C1 segment of cervical spinal cord (tissue), 14 donors: Measurements from ENCODE around the gene NOTCH3.

ENCODE experiments used
- DNase-seq, 14 donors: peaks; one replicate each; lab custom pipeline; 2025; lab: John Stamatoyannopoulos, UW

NOTCH3 gene

DNA sequence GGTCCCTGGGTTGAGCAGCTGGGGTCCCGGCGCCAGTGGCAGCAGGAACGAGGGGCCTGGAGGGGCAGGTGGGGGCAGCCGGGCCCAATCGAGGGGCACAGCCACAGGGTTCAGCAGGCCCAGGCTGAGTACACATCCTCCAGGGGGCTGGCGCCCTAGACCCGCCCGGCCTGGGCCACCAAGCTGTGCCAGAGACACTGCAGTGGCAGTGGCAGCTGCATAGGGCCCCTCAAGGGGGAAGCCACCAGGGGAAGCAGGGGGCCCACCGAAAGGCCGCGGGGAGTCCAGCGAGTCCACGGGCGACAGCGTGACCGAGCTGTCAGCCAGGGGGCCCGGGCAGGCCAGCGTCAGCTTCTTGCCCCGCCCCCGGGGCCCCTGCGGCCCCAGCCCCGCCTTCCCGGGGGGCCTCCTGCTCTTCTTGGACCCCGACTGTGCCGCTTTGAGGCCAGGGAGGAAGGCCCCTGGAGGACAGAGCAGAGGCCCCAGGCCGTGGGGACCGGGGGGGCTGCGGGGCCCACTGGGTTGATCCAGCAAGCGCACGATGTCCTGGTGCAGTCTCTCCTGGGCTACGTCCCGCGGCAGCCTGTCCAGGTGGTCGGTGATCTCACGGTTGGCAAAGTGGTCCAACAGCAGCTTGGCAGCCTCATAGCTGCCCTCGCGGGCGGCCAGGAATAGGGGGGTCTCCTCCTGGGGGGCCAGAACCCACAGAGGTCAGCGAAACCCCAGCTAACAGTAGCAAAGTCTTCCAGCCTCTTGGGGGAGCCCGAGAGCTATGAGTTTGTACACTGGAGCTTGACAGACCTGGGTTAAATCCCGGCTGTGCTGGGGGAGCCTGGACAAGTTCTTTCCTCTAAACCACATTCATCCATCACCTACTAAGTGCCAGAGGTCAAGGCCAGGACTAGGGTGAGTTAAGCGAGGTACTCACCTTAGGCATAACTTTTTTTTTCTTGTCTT, 39.5 kb downstream of the NOTCH3 start:
- DNase-seq: no peak

DNA sequence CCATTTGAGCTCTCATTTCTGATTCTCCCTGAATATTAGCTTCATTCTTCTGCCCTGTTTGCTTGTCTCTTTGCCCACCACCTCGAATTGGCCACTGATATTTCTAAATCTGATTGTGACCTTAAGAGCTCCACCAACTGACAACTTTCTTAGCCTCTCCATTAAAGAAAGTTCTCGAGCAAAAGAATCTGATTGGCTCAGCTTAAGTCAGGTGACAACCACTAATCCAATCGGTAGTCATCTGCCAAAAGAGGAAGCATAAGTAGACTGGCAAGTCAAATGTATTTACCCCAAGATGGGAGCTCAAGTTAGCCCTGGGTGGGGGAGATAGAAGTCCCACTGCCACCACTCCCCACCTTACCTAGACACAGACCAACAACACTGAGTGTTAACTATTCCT, 41.5 kb downstream of the NOTCH3 start:
- no peak for DNase-seq

DNA sequence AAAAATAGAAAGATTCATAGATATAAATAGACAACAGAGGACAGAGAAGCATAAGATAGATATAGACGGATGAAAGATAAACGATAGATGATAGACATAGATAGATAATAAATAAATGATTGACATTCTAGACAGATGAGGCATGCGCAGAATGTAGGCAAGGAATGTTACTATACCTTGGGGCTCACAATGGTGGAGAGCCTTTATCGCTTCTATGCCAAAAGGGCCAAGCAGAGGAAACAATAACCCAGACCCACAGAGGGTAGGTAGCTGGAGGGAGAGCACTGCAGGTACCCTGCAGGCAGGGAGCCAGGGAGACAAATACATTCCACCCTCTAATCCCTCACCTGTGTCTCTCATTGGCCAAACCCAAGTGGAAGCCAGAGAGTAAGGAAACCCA, 44.4 kb downstream of the NOTCH3 start:
- DNase-seq: no peak

DNA sequence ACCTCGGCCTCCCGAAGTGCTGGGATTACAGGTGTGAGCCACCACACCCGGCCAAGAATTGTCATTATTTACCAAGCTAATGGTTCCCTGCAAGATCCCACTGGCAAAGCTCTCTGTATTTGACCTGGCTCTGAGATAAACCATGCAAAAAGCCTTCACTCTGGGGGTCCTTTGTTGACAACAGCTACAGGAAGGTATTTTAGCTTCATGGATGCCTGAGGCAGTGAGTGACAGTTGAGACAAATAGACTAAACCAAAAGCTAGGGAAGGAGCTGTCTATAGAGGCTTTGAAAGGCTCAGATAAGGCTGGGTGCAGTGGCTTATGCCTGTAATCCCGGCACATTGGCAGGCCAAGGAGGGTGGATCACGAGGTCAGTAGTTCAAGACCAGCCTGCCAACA, 45.5 kb downstream of the NOTCH3 start:
- DNase-seq: no peak

DNA sequence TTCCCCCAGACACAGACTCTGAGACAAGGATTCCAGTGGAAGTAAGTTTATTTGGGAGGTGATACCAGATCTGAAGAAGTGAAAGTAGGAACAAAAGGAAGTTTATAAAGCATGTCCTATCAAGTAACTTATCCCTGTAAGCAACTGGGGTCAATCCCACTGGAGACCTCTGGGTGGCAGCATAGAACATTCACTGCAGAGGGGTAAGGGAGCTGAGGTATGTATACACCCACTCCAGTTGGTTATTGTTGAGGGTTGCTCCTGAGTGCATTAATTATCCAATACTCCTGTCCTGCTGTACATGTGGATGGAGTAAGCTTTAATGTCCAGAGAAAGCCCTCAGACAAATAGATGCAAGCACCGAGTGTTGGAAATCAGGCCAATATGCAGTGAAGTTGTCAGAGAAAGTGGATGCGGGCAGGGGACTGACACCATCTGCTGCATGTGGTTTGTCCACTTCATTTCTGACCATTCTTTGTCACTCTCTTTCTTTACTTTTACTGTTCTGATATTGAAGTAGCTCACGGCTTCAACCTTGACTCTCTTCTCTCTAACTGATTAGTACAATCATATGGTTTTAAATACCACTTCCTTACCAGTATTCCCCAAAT, 46.7 kb downstream of the NOTCH3 start:
- DNase-seq: no peak

DNA sequence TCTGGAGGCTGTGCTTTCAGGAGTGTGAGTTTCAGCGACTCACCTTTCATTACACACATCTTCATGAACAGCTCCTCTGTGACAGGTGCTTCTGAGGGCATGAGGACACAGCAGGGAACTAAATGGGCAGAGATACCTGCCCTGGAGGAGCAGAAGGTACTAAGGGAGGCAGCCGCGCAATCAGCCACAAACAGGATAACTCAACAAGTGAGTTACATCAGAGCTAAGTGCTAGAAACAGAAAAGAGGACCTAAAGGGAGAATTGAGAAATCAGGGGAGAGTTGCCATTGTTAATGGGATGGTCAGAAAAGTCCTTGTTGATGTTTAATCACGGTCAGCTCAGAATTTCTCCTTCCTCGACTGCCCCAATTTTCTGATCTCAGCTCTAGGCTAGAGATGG, 51.1 kb downstream of the NOTCH3 start:
- DNase-seq: no peak

DNA sequence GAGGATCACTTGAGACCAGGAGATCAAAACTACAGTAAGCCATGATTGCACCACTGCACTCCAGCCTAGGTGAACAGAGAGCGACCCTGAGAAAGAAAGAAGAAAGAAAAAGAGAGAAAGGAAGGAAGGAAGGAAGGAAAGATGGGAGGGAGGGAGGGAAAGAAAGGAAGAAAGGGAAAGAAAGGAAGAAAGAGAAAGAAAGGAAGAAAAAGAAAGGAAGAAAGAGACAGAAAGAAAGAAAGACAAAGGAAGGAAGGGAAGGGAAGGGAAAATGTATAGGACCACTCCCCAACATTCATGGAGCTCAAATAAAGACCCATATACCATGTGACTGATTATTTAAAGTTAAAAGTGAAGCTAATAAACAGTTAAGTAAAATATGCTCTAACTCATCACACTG, 53.7 kb downstream of the NOTCH3 start:
- no peak for DNase-seq

DNA sequence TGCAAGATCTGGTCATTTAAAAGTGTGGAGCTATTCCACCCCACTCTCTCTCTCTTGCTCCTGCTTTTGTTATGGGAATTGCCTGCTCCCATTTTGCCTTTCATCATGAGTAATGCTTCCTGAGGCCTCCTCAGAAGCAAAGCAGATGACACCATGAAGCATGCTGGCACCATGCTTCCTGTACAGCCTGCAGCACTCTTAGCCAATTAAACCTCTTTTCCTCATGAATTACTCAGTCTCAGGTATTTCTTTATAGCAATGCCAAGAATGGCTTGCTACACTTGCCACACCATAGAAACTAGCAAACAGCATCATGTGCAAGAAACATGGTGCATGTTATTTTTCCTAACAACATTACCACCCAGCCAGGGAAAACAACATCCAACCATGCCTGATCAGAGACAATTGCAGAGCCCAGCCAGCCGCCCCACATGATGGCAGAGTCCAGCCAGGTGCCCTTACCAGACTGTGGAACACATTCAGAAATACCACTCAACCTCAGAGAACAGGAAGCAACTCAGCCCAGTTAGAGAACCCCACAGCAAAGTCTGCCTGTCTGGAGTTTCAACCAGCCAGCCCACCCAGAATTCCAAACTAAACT, 56.6 kb downstream of the NOTCH3 start:
- DNase-seq: no peak

DNA sequence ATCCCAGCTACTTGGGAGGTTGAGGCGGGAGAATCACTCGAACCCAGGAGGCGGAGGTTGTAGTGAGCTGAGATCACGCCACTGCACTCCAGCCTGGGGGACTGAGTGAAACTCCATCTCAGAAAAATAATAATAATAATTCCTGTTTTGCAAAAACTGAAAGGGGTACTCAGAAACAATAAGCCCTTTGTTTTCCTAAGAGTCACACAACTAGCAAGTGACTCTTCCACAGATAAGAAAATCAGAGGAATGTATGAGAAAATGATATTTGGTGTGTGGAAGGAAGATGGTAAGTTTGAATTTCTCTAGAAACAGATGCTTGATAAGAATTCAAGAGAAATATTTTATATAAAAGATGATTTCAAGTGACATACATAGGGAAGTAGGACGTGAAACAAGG, 58.5 kb downstream of the NOTCH3 start:
- DNase-seq: no peak

DNA sequence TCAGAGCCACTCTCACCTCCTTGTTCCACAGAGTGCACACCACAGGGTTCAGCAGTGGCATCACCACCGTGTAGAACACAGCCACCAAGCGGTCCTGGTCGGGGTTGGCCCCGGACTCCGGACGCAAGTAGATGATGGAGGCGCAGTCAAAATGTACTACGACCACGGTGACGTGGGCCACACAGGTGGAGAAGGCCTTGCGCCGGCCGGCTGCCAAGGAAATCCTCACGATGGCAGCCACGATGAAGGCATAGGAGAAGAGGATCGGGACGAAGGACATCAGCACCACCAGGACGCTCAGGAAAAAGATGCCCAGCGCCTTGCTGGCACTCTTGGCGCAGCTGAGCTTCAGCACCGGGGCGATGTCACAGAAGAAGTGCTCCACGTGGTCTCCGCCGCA, 59.7 kb downstream of the NOTCH3 start:
- DNase-seq: no peak

DNA sequence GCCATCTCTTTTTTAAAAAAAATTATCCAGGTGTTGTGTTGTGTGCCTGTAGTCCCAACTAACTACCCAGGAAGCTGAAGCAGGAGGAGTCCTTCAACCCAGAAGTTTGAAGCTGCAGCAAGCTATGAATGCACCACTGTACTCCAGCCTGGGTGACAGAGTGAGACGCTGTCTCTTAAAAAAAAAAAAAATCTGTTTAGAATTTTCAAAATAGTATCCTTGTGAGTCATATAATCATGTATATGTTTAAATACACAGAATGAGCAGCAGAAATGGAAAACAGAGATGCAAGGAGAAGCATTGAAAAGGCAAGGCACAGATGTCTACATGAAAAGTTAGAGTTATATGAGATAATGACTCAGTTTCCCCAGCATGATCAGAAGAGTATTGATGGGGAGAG, 62.4 kb downstream of the NOTCH3 start:
- DNase-seq: no peak

DNA sequence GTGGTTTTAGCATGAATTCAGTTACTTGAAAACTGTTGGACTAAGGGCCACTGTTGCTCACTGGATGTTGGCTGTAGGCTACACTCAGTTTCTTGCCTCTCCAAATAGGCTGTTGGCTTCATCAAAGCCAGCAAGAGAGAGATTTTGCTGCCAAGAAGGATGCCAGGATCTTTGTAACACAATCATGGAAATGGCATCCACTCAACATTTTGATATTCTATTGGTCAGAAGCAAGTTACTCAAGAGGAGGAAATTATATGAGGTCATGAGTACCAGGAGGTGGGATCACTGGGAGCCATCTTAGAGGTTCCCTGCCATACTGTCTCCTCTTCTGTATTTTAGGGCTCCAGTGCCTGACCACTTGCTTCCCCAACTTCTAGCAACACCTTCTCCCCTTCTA, 63.0 kb downstream of the NOTCH3 start:
- no peak for DNase-seq

DNA sequence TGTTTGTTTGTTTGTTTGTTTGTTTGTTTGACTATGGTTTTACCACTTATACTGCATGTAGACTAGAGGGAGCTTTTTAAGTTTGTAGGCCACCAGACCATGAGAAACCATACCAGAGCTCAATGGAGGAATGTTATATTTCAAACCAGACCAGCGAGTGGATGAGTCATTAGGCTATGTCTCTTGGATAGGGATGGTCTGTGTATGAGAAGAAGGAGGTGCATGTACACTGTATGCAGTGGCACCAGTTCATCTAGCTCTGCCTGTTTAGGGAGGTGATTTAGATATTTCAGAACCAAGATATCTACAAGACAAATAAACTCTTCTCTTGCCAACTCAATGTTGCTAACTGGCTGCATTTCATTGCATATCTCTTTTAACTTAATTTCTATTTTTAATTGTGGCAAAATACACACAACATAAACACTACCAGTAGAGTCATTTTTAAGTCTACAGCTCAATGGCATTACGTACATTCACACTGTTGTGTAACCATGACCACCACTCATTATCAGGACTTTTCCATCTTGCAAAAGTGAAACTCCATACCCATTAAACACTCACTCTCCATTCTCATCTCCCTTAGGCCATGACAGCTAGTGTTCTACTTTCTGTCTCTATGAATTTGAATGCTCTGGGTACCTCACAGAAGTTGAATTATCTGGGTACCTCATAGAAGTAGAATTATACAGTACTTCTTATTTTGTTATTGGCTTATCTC, 64.4 kb downstream of the NOTCH3 start:
- DNase-seq: no peak

DNA sequence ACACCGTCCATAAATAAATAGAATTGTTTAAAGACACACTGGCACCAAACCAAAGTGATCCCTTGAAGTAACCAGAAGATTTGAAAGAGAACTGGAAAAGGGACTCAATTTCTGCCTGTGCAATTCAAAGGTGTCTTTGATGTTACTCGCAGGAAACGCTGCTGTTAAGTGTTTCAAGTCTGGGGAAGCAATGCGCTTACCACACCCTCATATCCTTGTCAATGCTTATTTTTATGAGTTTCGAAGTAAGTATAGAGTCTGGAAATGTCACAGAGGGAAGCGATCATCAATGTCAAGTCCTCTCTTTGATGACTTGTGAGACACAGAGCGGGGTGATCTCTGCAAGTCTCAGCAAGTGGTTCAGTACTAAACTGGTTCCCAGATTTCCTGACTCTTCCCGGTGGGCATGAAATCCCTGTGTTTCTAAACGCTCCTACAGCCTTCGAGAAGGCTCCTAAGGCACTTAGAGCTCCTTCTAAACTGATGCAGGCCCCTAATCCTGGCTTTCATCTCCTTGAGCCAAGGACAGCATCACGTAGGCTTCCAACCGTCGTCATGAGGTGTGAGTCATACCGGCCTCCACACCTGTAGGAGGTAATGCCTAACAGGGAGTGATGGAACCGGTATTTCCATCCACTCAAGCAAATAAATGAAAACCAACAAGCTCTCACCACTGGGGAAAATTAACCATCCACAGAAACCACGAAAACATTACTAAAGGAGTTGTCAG, 70.8 kb downstream of the NOTCH3 start:
- DNase-seq: no peak

DNA sequence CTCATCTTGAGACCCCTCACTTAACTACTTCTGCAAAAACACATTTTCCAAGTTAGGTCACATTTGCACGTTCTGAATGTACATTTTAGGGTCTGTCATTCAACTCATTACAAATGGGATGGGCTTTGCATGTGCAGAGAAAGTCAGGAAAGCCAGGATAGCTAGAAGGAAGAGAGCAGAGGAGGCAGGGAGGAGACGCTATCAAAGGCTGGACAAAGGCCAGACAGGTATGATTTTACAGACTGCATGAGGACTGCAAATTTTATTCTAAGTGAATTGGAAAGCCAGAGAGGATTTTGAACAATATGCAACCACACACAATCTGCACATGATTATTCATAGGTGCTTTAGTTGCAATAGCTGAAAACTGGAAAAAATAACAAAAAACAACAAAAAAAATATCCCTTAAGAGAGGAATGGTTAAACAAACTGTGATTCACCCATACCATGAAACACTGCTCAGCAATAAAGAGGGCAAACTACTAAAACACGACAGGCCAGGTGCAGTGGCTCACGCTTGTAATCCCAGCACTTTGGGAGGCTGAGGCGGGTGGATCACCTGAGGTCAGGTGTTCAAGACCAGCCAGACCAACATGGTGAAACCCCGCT, 72.5 kb downstream of the NOTCH3 start:
- no peak for DNase-seq

DNA sequence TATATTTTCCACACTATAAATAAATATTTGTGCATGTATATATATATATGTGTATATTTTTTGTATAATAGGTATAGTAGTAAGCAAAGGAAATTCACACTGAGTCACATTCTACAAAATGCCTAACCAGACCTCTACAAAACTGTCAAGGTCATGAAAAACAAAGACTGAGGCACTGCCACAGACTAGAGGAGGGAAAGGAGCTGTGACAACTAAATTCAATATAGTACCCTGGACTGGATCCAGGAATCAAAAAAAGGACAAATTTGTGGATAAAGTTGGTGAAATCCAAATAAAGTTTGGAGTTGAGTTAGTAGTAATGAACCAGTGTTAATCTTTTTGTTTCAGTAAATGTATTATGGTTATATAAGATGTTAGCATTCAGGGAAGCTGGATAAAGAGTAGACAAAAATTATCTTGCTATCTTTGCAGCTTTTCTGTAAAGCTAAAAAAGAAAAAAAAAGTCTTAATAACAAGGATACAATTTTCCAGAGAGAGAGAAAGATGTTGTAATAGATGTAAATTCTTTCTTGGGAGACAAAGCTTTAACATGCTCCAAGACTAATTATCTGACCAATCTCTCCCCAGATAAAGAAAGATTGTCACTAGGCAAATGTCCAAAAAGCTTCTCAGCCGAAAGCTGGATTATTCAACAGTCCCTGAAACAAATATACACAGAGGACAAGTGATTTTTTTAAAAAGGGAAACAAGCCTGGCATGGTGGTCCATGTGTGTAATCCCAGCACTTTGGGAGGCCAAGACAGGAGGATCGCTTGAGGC, 74.5 kb downstream of the NOTCH3 start:
- DNase-seq: no peak

DNA sequence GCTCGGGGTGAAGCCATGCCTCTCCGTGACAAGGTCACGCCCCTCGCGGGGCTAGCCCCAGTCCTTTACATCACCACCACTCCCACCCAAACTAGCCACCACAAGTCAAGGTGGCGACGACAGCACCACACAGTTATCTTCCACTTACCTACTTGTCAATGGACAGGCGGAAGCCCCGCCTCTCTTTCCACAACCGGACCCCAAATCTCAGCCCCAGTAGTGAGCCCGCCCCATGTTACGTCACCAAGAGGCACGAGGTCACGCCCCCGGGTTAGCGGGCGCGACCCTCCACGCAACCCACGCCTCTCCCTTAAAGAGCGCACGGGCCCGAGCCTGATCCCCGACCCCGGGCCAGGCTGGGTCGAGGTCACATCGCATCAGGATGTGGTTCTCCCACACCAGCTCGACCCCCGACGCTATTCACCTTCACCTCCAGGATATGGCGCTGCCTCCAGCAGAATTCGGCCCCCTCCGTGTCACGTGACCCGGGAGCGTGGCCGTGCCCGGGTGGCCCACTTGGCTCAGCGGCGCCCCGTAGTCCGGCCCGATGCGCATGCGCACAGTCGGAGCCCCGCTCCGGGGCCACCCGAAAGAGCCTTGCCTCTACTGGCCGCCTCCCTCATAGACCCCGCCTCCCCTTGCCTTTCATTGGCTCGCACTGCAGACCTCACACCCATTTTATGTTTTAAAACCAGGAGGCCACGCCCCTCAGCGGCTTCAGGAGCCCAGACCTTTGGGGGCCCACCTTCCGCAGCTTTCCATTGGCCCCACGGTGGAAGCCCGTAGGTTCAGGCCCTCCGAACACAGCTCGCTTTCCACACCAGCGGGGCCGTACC, 75.3 kb downstream of the NOTCH3 start:
- peak; percentile 71 to 97 (median 94) for DNase-seq

DNA sequence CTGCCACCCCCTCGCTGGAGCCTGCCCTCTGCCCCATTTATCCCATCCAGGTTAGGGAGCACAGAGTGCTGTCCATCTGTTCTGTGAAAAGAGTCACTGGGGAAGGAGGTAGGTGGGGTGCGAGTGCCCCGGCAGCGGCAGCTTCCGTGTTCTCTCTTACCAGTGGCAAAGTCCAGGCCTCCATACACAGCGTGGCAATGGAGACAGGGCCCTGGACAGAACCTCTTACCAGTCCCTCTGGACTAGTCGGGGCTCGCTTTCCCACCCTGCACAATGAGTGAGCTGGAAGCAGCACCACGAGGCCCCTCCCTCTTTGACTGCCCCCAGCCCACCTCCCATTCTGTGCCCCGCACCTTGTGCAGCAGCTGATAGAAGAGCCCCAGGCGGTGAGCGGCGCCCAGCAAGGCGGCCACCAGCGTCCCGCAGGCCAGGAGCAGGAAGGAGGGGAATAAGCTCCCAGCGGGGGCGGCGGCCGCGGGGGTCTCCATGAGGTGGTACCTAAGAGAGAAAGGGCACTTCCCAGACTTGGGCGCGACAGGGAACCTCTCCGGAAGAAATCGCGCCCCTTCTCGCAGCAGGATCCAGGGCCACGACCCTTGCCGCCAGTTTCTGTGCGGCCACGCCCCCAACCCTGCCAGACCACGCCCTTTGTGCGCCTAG, 76.1 kb downstream of the NOTCH3 start:
- DNase-seq: peak in 6 of 14 donors; percentile 19 to 55 (median 50)

DNA sequence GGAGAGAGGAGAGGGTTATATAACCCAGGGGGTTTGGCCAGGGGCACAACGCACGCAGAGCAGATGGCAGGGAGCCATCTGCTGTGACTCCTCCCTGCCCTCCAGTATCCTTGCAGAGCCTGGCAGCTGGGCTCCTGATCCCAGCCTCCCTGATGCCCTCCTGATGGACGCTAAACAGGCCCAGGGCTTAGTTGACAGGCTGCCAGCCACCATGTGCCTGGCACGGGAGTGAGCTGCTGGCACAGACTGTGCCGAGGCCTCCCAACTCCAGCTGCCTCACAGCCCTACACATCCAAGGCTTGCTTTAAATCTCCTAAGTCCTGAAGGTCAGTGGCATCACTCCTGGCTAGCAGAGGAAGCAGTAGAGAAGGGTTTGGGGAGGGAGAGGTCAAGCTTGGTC, 76.9 kb downstream of the NOTCH3 start:
- peak in 12 of 14 donors; percentile 24 to 71 (median 54) for DNase-seq
